MM.1S (cell line): ENCODE data around the gene FARP1.

ENCODE experiments used
- DNase-seq: peaks from one replicate; pipeline ENCODE4 v3.0.0-alpha.2; 2015
- H2AFZ ChIP-seq: fragments of 300-600 bp; sonication (generic); 2 replicates; pipeline ENCODE4 v1.6.0; 2016; ENCODE audit warnings: antibody characterized with exemption, low read length
- H3F3A ChIP-seq: fragments of 300-600 bp; sonication (generic); 2 replicates; pipeline ENCODE4 v1.6.1; 2016; ENCODE audit warnings: mild to moderate bottlenecking, antibody characterized with exemption, low read length, moderate library complexity, mixed read lengths; ENCODE audit not compliant: insufficient read depth
- H3K27ac ChIP-seq: fragments of 300-600 bp; sonication (generic); 2 replicates; pipeline ENCODE4 v1.5.1; 2016; ENCODE audit warnings: mild to moderate bottlenecking, low read length
- H3K27me3 ChIP-seq: fragments of 300-600 bp; sonication (generic); replicated peaks from 2 replicates; pipeline ENCODE4 v1.6.0; 2016; ENCODE audit warnings: low read length; ENCODE audit not compliant: insufficient read depth
- H3K36me3 ChIP-seq: fragments of 300-600 bp; sonication (generic); replicated peaks from 2 replicates; pipeline ENCODE4 v1.6.1; 2016; ENCODE audit warnings: mild to moderate bottlenecking, low read length, mixed read lengths; ENCODE audit not compliant: insufficient read depth
- H3K4me1 ChIP-seq: fragments of 300-600 bp; sonication (generic); 2 replicates; pipeline ENCODE4 v1.6.1; 2016; ENCODE audit warnings: low read length, mixed read lengths
- H3K4me2 ChIP-seq: fragments of 300-600 bp; sonication (generic); 2 replicates; pipeline ENCODE4 v1.6.0; 2016; ENCODE audit warnings: low read depth, low read length
- H3K4me3 ChIP-seq: fragments of 300-600 bp; sonication (generic); 2 replicates; pipeline ENCODE4 v1.5.1; 2016; ENCODE audit warnings: low read length, mixed read lengths
- H3K79me2 ChIP-seq: fragments of 300-600 bp; sonication (generic); 2 replicates; pipeline ENCODE4 v1.6.1; 2016; ENCODE audit warnings: mixed run types, low read length, mixed read lengths
- H3K9ac ChIP-seq: fragments of 300-600 bp; sonication (generic); 2 replicates; pipeline ENCODE4 v1.6.1; 2016; ENCODE audit warnings: low read length, mixed read lengths
- H3K9me2 ChIP-seq: fragments of 300-600 bp; sonication (generic); replicated peaks from 2 replicates; pipeline ENCODE4 v1.6.1; 2016; ENCODE audit warnings: mild to moderate bottlenecking, low read length, mixed read lengths; ENCODE audit not compliant: insufficient read depth
- H3K9me3 ChIP-seq: fragments of 300-600 bp; sonication (generic); replicated peaks from 2 replicates; pipeline ENCODE4 v1.6.1; 2016; ENCODE audit warnings: mild to moderate bottlenecking, low read length, mixed read lengths; ENCODE audit not compliant: insufficient read depth
- H4K20me1 ChIP-seq: fragments of 300-600 bp; sonication (generic); 2 replicates; pipeline ENCODE4 v1.6.1; 2016; ENCODE audit warnings: mild to moderate bottlenecking, low read length, moderate library complexity, mixed read lengths; ENCODE audit not compliant: insufficient read depth
- CTCF ChIP-seq: fragments of 300-600 bp; sonication (generic); IDR thresholded peaks from 2 replicates; pipeline ENCODE4 v1.5.1; 2016; ENCODE audit warnings: antibody characterized with exemption, low read length, mixed read lengths
- EZH2 ChIP-seq: fragments of 300-600 bp; sonication (generic); optimal IDR thresholded peaks from 2 replicates; pipeline ENCODE3; 2017; ENCODE audit warnings: low read depth, mild to moderate bottlenecking, antibody characterized with exemption, low read length, mixed read lengths
- EZH2phosphoT487 ChIP-seq: fragments of 300-600 bp; sonication (generic); IDR thresholded peaks from 2 replicates; pipeline ENCODE4 v1.6.1; 2018; ENCODE audit warnings: antibody characterized with exemption, low read length

The FARP1 gene

GRCh38 chr13:98451676-98452470 is 309.0 kb downstream of the FARP1 start:
- Histone ChIP-seq H3K79me2 (0 out of 2 replicates have a peak, but pooled peaks cover 5% of the 10 kb centered on the region), H2AFZ (no peak overlapping the region), H3K36me3 (peaks cover 3% of the 10 kb centered on the region), H3K9ac (no peak overlapping the region), H3K4me1 (no peaks in the 10 kb centered on the region), H3K27me3 (no peaks in the 10 kb centered on the region), H3K27ac (no peak overlapping the region), H3F3A (no peaks in the 10 kb centered on the region), H3K9me3 (no peaks in the 10 kb centered on the region), H3K9me2 (no peaks in the 10 kb centered on the region), H4K20me1 (no peaks in the 10 kb centered on the region), H3K4me3 (no peak overlapping the region), H3K4me2 (no peak overlapping the region)
- no peak for TF ChIP-seq EZH2
- TF ChIP-seq CTCF = no peak
- TF ChIP-seq EZH2phosphoT487 = no peak
- no peak for DNase-seq

- Histone ChIP-seq H3K36me3 (peaks cover 3% of the 10 kb centered on the region), H3K27me3 (no peaks in the 10 kb centered on the region), H3K79me2 (0 out of 2 replicates have a peak, but pooled peaks cover 5% of the 10 kb centered on the region), H3K4me3 (no peak overlapping the region), H3K9me2 (no peaks in the 10 kb centered on the region), H3K9me3 (no peaks in the 10 kb centered on the region), H3K9ac (no peak overlapping the region), H4K20me1 (no peaks in the 10 kb centered on the region), H2AFZ (no peak overlapping the region), H3K4me2 (no peak overlapping the region), H3K27ac (no peak overlapping the region), H3K4me1 (no peaks in the 10 kb centered on the region), H3F3A (no peaks in the 10 kb centered on the region)
- no peak for DNase-seq
- TF ChIP-seq EZH2phosphoT487 (no peak), EZH2 (no peak)
Measured at GRCh38 chr13:98452851-98453843, 310.3 kb downstream of the FARP1 start.

- Histone ChIP-seq H3K9me2 (no peaks in the 10 kb centered on the region), H3K9me3 (no peaks in the 10 kb centered on the region), H3K4me1 (no peaks in the 10 kb centered on the region), H3K4me3 (no peak overlapping the region), H3K9ac (no peak overlapping the region), H4K20me1 (no peaks in the 10 kb centered on the region), H3K4me2 (no peak overlapping the region), H3K27me3 (no peaks in the 10 kb centered on the region), H3K36me3 (peaks cover 3% of the 10 kb centered on the region; the same call in 1 of the 2 replicates), H2AFZ (no peak overlapping the region), H3K27ac (no peak overlapping the region), H3K79me2 (0 out of 2 replicates have a peak, but pooled peaks cover 5% of the 10 kb centered on the region), H3F3A (no peaks in the 10 kb centered on the region)
- DNase-seq = no peak
- TF ChIP-seq EZH2phosphoT487 (no peak), CTCF (no peak), EZH2 (no peak)
Measured at GRCh38 chr13:98454389-98454881, 311.5 kb downstream of the FARP1 start.
